ENCODE measurements around the gene SRSF2.

DNA sequence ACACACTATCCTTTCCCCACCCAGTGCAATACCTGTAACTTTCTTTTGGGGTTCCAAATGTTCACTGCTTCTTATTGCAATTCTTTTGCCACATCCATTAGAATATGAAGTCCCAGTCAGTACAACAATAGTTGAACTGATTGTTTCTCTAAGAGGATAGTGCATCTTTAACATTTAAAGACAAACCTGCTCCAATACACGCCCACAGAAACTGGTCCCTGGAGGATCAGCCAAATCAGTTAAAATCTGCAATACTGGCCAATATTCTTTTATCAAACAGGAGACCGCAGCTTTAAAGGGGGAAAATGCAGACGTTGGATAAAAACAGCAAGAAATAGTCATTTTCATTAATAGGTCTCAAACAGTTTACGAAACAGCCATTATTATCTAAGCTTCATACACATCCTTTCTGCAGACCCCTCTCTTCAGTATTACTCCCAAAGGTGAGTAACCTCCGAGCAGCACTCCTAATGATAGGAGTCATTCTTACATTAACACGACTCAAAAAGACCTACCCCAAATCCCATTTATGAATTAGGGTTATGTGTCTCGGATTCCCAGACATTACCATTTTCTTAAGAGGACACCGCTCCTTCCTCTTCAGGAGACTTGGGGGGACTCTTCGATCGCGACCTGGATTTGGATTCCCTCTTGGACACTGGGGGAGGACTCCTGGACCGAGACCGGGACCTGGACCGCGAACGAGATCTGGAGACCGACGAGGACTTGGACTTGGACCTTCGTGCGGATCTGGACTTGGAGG is 1.4 kb downstream of the SRSF2 start:
- no peak for TF ChIP-seq DNMT1 (IDR thresholded peaks at IDR 0.05)
- no peak; the same call in 1 of the 2 replicates for TF ChIP-seq ZNF512 (tag; IDR thresholded peaks at IDR 0.05)
- TF ChIP-seq STAT6 (CRISPR knock-in tag; IDR thresholded peaks at IDR 0.05), result no peak
- TF ChIP-seq HCFC1 (IDR thresholded peaks at IDR 0.05; ENCODE audit: low read depth, low read length), result no peak
- TF ChIP-seq, protein P1, sequence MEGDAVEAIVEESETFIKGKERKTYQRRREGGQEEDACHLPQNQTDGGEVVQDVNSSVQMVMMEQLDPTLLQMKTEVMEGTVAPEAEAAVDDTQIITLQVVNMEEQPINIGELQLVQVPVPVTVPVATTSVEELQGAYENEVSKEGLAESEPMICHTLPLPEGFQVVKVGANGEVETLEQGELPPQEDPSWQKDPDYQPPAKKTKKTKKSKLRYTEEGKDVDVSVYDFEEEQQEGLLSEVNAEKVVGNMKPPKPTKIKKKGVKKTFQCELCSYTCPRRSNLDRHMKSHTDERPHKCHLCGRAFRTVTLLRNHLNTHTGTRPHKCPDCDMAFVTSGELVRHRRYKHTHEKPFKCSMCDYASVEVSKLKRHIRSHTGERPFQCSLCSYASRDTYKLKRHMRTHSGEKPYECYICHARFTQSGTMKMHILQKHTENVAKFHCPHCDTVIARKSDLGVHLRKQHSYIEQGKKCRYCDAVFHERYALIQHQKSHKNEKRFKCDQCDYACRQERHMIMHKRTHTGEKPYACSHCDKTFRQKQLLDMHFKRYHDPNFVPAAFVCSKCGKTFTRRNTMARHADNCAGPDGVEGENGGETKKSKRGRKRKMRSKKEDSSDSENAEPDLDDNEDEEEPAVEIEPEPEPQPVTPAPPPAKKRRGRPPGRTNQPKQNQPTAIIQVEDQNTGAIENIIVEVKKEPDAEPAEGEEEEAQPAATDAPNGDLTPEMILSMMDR (IDR thresholded peaks at IDR 0.05 in 2 of 3, conservative IDR thresholded peaks at IDR 0.05 in 1 of 3; ENCODE audit: insufficient read depth in 2 of 3, low read depth in 1 of 3, low read length in 3 of 3), result no peak; a peak in 1 of 6 replicates
- no peak for TF ChIP-seq FOXA1 (IDR thresholded peaks at IDR 0.05; ENCODE audit: borderline replicate concordance)

Measured in K562 (cell line).